Measurements from ENCODE around the gene CYGB. TPM values are rescaled to one million over a fixed set of nuclear protein-coding genes. Genes with fewer than 3 reads are reported as not detected.
A peak's percentile ranks its signal among the peaks of the same experiment; 100 is the strongest.

Gene CYGB
- 14.1 TPM for polyA plus RNA-seq
- long read RNA-seq, donor 1, transcript CYGB-201 (4 exons, 2,158 nt) = major isoform, 7 of 7 reads
- long read RNA-seq, donor 1, partial matches to known transcripts = 0 of 7 reads
- long read RNA-seq, donor 1, other reads (novel, unspliced or antisense) = 0 of 7 reads
- long read RNA-seq, donor 2, transcript CYGB-201 (4 exons, 2,158 nt) = major isoform, 15 of 22 reads
- long read RNA-seq, donor 2, partial matches to known transcripts = 7 of 22 reads
- long read RNA-seq, donor 2, other reads (novel, unspliced or antisense) = 0 of 22 reads
- long read RNA-seq, donor 3 = 0 reads
- long read RNA-seq, donor 4, partial matches to known transcripts = 0 of 1 reads
- long read RNA-seq, donor 4, other reads (novel, unspliced or antisense) = 0 of 1 reads
- long read RNA-seq, donor 5, transcript CYGB-201 (4 exons, 2,158 nt) = major isoform, 9 of 9 reads
- long read RNA-seq, donor 5, partial matches to known transcripts = 0 of 9 reads
- long read RNA-seq, donor 5, other reads (novel, unspliced or antisense) = 0 of 9 reads
- long read RNA-seq, donor 6, transcript CYGB-201 (4 exons, 2,158 nt) = major isoform, 8 of 8 reads
- long read RNA-seq, donor 6, partial matches to known transcripts = 0 of 8 reads
- long read RNA-seq, donor 6, other reads (novel, unspliced or antisense) = 0 of 8 reads
- long read RNA-seq, donor 7, partial matches to known transcripts = 0 of 3 reads
- long read RNA-seq, donor 7, other reads (novel, unspliced or antisense) = 0 of 3 reads
- long read RNA-seq, donor 8, transcript CYGB-201 (4 exons, 2,158 nt) = major isoform, 16 of 32 reads
- long read RNA-seq, donor 8, partial matches to known transcripts = 16 of 32 reads
- long read RNA-seq, donor 8, other reads (novel, unspliced or antisense) = 0 of 32 reads
- long read RNA-seq, donor 9, transcript CYGB-201 (4 exons, 2,158 nt) = major isoform, 10 of 10 reads
- long read RNA-seq, donor 9, partial matches to known transcripts = 0 of 10 reads
- long read RNA-seq, donor 9, other reads (novel, unspliced or antisense) = 0 of 10 reads
- long read RNA-seq, donor 10, transcript CYGB-201 (4 exons, 2,158 nt) = major isoform, 12 of 12 reads
- long read RNA-seq, donor 10, partial matches to known transcripts = 0 of 12 reads
- long read RNA-seq, donor 10, other reads (novel, unspliced or antisense) = 0 of 12 reads
- long read RNA-seq, donor 11, transcript CYGB-201 (4 exons, 2,158 nt) = major isoform, 5 of 6 reads
- long read RNA-seq, donor 11, partial matches to known transcripts = 0 of 6 reads
- long read RNA-seq, donor 11, other reads (novel, unspliced or antisense) = 0 of 6 reads

DNA sequence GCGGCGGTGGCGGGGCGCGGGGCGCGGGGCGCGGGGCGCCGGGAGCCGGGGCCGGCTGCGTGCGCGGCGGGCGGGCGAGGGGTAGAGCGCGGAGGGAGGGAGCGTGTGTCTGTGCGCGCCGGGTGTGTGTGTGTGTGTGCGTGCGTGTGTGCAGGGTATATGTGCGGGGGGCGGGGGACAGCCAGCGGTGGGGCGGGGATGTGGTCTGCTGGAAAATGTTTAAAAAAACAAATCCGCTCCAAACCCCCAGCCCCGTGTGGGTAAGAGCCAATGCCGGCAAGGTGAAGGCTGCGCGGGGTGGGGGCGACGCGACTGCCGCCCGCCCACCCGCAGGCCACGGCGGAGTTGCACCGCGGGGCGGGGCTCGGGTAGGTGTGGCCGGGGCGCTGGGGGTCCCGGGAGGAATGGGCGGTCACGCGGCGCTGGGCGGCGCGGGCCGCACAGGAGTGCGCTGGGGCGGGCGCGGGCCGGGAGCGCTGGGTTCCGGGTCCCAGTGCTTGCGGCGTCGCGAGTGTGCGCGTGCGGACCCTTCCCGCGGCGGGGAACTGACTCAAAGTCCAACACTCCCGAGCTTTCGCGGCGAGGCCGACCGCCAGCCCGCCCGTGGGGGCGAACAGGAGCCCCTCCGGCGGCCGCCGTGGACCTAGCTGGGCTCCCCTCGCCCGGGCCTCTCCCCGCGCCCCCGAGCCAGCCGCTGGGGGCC lies at the start of gene CYGB:
Gene CYGB, minus strand, starts transcription at position 132 of the 703 bp plus-strand sequence. CDS start 167 bp downstream, outside the sequence.
- peak within 1 kb of the TSS; percentile 22 for H3K27ac ChIP-seq (ENCODE audit: low read length)
- H3K9me3 ChIP-seq (ENCODE audit: control insufficient read depth, low read depth, low read length) = peaks cover 3% of the 10 kb centered on the region
- H3K4me3 ChIP-seq (ENCODE audit: low read length) = peak within 1 kb of the TSS; percentile 39
- WGBS (ENCODE audit: insufficient coverage, low lambda C conversion rate) = no CpG with 5 or more reads among the region's 95 CpGs
- peaks cover 21% of the 10 kb centered on the region for H3K4me1 ChIP-seq (ENCODE audit: control insufficient read depth, insufficient read depth, low read length)
- no peaks in the 10 kb centered on the region for H3K36me3 ChIP-seq (ENCODE audit: control insufficient read depth, insufficient read depth, low read length)
- DNase-seq = no peak
- peaks cover 31% of the 10 kb centered on the region for H3K27me3 ChIP-seq (ENCODE audit: control insufficient read depth, insufficient read depth, low read length)

DNA sequence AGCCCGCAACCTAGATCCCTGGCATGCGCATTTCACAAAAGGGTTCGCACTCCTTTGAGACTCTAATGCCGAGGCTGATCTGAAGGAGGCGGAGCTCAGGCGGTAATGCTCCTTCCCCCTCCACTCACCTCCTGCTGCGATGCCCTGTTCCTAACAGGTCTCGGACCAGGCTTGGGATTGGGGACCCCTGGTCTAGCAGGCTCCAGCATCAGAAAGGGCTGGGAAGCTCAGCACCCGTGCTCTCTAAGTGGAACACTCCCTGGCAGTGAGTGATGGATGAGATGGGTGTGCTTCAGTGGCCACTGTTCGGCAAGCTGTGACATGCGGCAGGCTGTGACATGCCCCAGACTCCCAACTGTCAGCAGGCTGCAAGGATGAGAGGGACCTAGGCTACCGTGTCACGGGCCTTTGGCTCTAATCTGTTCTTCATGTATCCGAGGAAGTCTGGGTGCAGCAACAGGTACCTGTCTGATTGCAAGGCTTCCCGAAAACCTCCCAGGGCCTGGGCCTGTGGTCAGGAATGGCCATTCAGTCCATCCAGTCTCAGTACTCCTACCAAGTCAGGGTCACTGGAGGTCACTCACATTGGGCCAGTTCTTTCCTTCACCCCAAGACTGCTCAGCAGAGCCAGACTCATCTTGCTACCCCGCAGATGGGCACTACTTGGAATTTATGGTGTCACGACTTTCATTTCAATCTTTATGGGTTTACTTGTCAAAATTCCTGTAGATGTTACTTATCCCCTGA lies 49.4 kb upstream of the CYGB start:
- peaks cover 5% of the 10 kb centered on the region for H3K9me3 ChIP-seq (ENCODE audit: control insufficient read depth, low read depth, low read length)
- H3K27me3 ChIP-seq (ENCODE audit: control insufficient read depth, insufficient read depth, low read length) = peaks cover 56% of the 10 kb centered on the region
- H3K4me3 ChIP-seq (ENCODE audit: low read length) = no peak overlapping the region
- H3K27ac ChIP-seq (ENCODE audit: low read length) = no peak overlapping the region
- 57% methylated on average over 1 of the region's 17 CpGs for WGBS (ENCODE audit: insufficient coverage, low lambda C conversion rate)
- no peaks in the 10 kb centered on the region for H3K36me3 ChIP-seq (ENCODE audit: control insufficient read depth, insufficient read depth, low read length)
- no peak for DNase-seq
- peaks cover 10% of the 10 kb centered on the region for H3K4me1 ChIP-seq (ENCODE audit: control insufficient read depth, insufficient read depth, low read length)

DNA sequence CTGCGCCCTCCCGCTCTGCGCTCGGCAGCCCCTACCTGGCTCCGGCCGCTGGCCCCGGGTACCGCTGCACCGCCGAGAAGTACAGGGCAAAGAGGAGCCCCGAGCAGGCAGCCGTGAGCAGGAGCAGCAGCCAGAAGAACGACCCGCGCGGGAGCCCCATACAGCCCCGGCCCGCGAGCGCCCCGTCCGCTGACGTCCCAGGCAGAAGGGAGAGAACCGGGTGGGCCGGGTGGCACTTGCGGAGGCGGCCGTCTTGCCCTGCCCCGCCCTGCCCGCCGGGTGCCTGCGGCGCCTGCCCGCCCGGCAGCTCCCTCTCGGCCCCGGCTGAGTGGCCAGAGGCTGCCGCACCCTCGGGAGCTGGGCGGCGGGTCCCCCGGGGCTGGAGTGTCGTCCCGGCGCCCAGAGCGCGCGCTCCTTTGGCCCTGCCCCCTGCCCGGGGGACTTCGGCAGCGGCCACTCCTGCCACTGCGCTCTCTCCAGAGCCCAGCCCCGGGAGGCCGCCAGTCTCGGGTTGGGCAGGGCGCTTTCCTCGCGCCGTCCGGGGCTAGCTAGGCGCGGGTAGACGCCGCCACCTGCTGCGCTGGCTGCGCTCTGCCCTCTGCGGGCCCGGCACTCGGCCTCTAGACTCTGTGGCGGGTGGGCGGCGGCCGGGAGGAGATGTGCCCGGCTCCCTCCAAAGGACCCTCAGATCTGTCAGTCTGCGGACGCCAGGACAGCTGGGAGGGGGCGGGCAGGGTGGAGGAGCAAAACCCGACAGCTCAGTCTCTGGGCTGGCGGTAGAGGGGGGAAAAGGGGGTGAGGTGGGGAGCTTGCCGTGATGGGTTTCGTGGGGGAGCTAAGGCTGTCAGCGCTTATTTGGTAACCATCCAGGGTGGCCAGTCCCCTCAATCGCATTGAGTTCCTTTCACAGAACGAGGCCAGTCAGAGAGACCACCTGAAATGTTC lies 48.4 kb upstream of the CYGB start, which contains the start of gene ST6GALNAC2:
Gene ST6GALNAC2, minus strand, starts transcription at position 212 of the 945 bp plus-strand sequence. Its CDS starts 52 bp downstream, at position 160.
- DNase-seq = peak; percentile 58 to 84
- peak within 1 kb of the TSS; percentile 34 for H3K4me3 ChIP-seq (ENCODE audit: low read length)
- WGBS (ENCODE audit: insufficient coverage, low lambda C conversion rate) = no CpG with 5 or more reads among the region's 84 CpGs
- peaks cover 5% of the 10 kb centered on the region for H3K9me3 ChIP-seq (ENCODE audit: control insufficient read depth, low read depth, low read length)
- H3K27me3 ChIP-seq (ENCODE audit: control insufficient read depth, insufficient read depth, low read length) = peaks cover 59% of the 10 kb centered on the region
- H3K4me1 ChIP-seq (ENCODE audit: control insufficient read depth, insufficient read depth, low read length) = peaks cover 10% of the 10 kb centered on the region
- H3K36me3 ChIP-seq (ENCODE audit: control insufficient read depth, insufficient read depth, low read length) = no peaks in the 10 kb centered on the region
- no peak within 1 kb of the TSS for H3K27ac ChIP-seq (ENCODE audit: low read length)

DNA sequence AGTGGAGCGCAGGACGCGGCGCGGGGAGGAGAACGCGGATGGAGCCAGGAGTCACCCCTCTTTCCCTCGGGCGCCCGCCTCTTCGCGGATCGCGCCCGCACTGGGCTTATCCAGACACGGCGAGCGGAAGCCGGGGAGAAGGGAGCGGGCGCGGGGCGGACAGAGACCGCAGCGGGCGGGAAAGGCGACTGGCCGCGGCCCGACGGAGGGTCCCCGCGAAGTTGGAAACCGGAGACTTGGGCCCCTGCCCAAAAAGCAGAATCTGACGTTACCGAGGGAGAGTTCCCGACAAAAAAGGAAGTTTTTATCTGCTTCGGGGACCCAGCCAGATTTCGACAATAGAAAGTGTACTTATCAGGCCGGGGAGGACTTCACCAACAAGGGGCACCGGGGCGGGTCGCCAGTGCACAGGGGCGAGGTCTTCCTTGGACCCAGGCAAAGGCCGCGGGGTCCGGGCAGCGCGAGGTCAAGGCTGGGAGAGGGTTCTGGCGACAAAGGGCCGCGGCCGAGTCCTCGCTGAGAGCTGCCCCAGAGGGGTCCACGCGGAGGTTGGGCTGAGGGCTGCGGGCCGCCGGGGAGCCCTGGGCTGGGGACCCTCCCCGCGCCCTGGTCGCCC lies 47.6 kb upstream of the CYGB start:
- Histone ChIP-seq H3K9me3 (ENCODE audit: control insufficient read depth, low read depth, low read length) (peaks cover 5% of the 10 kb centered on the region), H3K27me3 (ENCODE audit: control insufficient read depth, insufficient read depth, low read length) (peaks cover 62% of the 10 kb centered on the region), H3K4me3 (ENCODE audit: low read length) (peak overlapping the region; percentile 34), H3K4me1 (ENCODE audit: control insufficient read depth, insufficient read depth, low read length) (peaks cover 10% of the 10 kb centered on the region), H3K27ac (ENCODE audit: low read length) (no peak overlapping the region), H3K36me3 (ENCODE audit: control insufficient read depth, insufficient read depth, low read length) (no peaks in the 10 kb centered on the region)
- peak in 1 of 2 donors; percentile 53 for DNase-seq
- WGBS (ENCODE audit: insufficient coverage, low lambda C conversion rate) = no CpG with 5 or more reads among the region's 62 CpGs

DNA sequence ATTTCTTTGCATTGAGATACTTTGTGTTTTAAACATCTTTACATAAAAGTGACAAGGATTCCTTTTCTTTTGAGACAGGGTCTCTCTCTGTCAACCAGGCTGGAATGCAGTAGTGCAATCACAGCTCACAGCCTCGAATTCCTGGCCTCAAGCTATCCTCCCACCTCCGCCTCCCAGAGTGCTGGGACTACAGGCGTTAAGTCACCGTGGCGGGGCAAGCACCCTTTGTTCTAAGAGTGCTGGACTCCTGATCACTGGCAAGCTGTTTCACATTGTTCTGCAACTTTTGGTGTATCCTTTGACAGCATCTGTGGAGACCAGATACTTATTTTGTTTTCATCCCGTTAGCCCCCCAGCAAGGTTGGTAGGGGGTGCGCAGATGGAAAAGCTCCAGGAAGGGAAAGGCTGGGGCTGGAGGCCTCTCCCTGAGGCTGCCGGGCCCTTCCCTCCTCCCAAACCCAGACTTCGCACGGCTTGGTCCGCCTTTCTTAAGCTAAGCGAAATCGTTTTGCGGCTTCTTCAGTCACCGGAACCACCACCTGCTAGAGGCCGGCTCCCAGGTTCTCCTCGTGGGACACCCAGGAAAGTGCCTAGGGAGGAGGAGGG lies 47.0 kb upstream of the CYGB start:
- H3K36me3 ChIP-seq (ENCODE audit: control insufficient read depth, insufficient read depth, low read length) = no peaks in the 10 kb centered on the region
- H3K4me1 ChIP-seq (ENCODE audit: control insufficient read depth, insufficient read depth, low read length) = peaks cover 10% of the 10 kb centered on the region
- H3K4me3 ChIP-seq (ENCODE audit: low read length) = peak overlapping the region; percentile 34
- no peak overlapping the region for H3K27ac ChIP-seq (ENCODE audit: low read length)
- DNase-seq = no peak
- H3K9me3 ChIP-seq (ENCODE audit: control insufficient read depth, low read depth, low read length) = peaks cover 5% of the 10 kb centered on the region
- peaks cover 62% of the 10 kb centered on the region for H3K27me3 ChIP-seq (ENCODE audit: control insufficient read depth, insufficient read depth, low read length)
- no CpG with 5 or more reads among the region's 17 CpGs for whole genome bisulfite sequencing (ENCODE audit: insufficient coverage, low lambda C conversion rate)

DNA sequence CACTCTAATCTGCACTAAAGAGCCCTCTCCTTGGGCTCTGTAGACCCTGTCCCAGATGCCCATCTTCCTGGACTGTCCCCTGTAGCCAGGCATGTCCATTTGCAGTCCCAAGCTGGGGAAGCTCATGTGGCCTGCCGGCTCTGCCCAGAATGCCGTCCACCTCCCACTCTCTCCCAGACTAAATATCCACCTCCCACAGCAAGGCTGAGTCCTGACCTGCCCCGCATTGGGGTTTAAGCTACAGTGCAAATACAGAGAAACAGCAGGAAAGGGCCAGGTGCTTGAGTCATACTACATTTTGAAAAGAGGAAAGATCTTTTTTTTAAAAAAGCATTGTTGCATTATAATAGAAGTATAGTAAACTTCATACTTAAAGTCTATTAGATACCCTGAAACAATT lies 45.2 kb upstream of the CYGB start:
- H3K9me3 ChIP-seq (ENCODE audit: control insufficient read depth, low read depth, low read length) = peaks cover 5% of the 10 kb centered on the region
- H3K27me3 ChIP-seq (ENCODE audit: control insufficient read depth, insufficient read depth, low read length) = peaks cover 46% of the 10 kb centered on the region
- no peaks in the 10 kb centered on the region for H3K36me3 ChIP-seq (ENCODE audit: control insufficient read depth, insufficient read depth, low read length)
- H3K4me1 ChIP-seq (ENCODE audit: control insufficient read depth, insufficient read depth, low read length) = peaks cover 10% of the 10 kb centered on the region
- WGBS (ENCODE audit: insufficient coverage, low lambda C conversion rate) = no CpG with 5 or more reads among the region's 3 CpGs
- DNase-seq = no peak
- no peak overlapping the region for H3K27ac ChIP-seq (ENCODE audit: low read length)
- H3K4me3 ChIP-seq (ENCODE audit: low read length) = no peak overlapping the region

DNA sequence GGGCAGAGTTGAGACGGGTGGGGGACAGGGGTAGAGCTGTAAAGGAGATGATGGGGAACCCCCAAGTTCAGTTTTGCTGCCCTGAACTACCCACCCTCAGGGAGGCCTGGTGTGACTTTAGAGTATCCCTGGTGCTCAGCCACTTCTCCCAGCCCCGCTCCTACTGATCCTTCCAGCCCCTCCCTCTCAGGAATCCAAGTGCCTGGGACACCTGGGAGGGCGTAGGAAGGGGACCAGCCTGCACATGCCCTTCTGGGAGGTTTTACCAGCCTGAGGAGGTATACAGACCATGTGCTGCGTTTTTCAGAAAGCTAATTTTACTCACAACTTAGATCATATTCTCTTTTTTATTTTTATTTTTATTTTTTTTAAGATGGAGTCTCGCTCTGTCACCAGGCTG lies 44.0 kb upstream of the CYGB start:
- H3K4me1 ChIP-seq (ENCODE audit: control insufficient read depth, insufficient read depth, low read length) = peaks cover 7% of the 10 kb centered on the region
- peaks cover 35% of the 10 kb centered on the region for H3K27me3 ChIP-seq (ENCODE audit: control insufficient read depth, insufficient read depth, low read length)
- WGBS (ENCODE audit: insufficient coverage, low lambda C conversion rate) = 92% methylated on average over 2 of the region's 5 CpGs
- no peak overlapping the region for H3K27ac ChIP-seq (ENCODE audit: low read length)
- DNase-seq = no peak
- H3K9me3 ChIP-seq (ENCODE audit: control insufficient read depth, low read depth, low read length) = peaks cover 5% of the 10 kb centered on the region
- H3K4me3 ChIP-seq (ENCODE audit: low read length) = no peak overlapping the region
- H3K36me3 ChIP-seq (ENCODE audit: control insufficient read depth, insufficient read depth, low read length) = no peaks in the 10 kb centered on the region

DNA sequence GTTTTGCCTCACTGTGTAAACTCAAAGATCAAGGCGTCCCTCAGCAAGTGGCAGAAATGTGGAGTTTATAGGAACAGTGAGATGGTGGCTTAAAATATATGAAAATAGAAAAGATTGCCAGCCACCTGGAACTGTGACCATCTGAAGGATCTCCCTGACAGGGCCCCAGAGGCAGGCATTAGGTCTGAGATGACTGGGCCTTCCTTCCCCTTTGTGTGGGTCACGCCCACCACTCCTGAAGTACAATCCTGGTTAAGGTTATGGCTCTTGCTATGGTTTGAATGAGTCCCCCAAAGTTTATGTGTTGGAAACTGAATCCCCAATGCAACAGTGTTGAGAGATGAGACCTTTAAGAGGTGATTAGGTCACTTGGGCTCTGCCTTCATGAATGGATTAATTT lies 41.8 kb upstream of the CYGB start:
- no peak for DNase-seq
- Histone ChIP-seq H3K27me3 (ENCODE audit: control insufficient read depth, insufficient read depth, low read length) (peaks cover 15% of the 10 kb centered on the region), H3K9me3 (ENCODE audit: control insufficient read depth, low read depth, low read length) (no peaks in the 10 kb centered on the region), H3K4me1 (ENCODE audit: control insufficient read depth, insufficient read depth, low read length) (no peaks in the 10 kb centered on the region), H3K36me3 (ENCODE audit: control insufficient read depth, insufficient read depth, low read length) (no peaks in the 10 kb centered on the region), H3K27ac (ENCODE audit: low read length) (no peak overlapping the region), H3K4me3 (ENCODE audit: low read length) (no peak overlapping the region)
- no CpG with 5 or more reads among the region's 2 CpGs for WGBS (ENCODE audit: insufficient coverage, low lambda C conversion rate)

All from large intestine (tissue), 12 donors.